Esophagus (tissue), 2 donors: ENCODE data around the gene NFS1. TPM values are rescaled to one million over a fixed set of nuclear protein-coding genes. Genes with fewer than 3 reads are reported as not detected.

Source experiments
- H3K27ac ChIP-seq, 2 donors: one replicate each; pipeline ENCODE4 v1.5.1; 2013; ENCODE audit warnings: low read depth in 2 of 2, mild to moderate bottlenecking in 2 of 2, inconsistent platforms in 1 of 2, low read length in 1 of 2, moderate library complexity in 1 of 2
- H3K27me3 ChIP-seq, 2 donors: one replicate each; pipeline ENCODE4 v1.6.1; 2013; ENCODE audit warnings: low read length in 2 of 2, control low read depth in 1 of 2, mild to moderate bottlenecking in 1 of 2; ENCODE audit not compliant: insufficient read depth in 2 of 2, control insufficient read depth in 1 of 2
- H3K36me3 ChIP-seq, 2 donors: one replicate each; pipeline ENCODE4 v1.6.1; 2013; ENCODE audit warnings: low read length in 1 of 2; ENCODE audit not compliant: control insufficient read depth in 2 of 2, insufficient read depth in 2 of 2
- H3K4me1 ChIP-seq, 2 donors: one replicate each; pipeline ENCODE4 v1.6.1; 2013; ENCODE audit warnings: low read length in 1 of 2; ENCODE audit not compliant: control insufficient read depth in 2 of 2, insufficient read depth in 2 of 2
- H3K4me3 ChIP-seq, 2 donors: one replicate each; pipeline ENCODE4 v1.5.1; 2013; ENCODE audit warnings: low read length in 2 of 2, mild to moderate bottlenecking in 2 of 2, low read depth in 1 of 2, moderate library complexity in 1 of 2
- H3K9me3 ChIP-seq, 2 donors: one replicate each; pipeline ENCODE4 v1.6.1; 2013; ENCODE audit warnings: mild to moderate bottlenecking in 2 of 2, low read depth in 1 of 2, low read length in 1 of 2, moderate library complexity in 1 of 2; ENCODE audit not compliant: control insufficient read depth in 2 of 2, insufficient read depth in 1 of 2
- whole genome bisulfite sequencing, 2 donors: extraction: QIAGEN DNeasy Blood & Tissue Kit; methylation state at CpG; one replicate each; pipeline ENCODE4 v1.1.7; 2013; 5-methylcytosine and 5-hydroxymethylcytosine counted together
- polyA plus RNA-seq, 2 donors: library from polyadenylated mRNA; stranded (reverse); fragments of 200-250 nt; gene quantifications; one replicate each; pipeline ENCODE4 v1.2.3, GENCODE V29; 2013
- donor health status: healthy with polysubstance abuse.
- donor health status: Bipolar disorder and iron deficiency.

Gene NFS1
- polyA plus RNA-seq, 2 donors = 18.2 to 23.4 TPM

DNA sequence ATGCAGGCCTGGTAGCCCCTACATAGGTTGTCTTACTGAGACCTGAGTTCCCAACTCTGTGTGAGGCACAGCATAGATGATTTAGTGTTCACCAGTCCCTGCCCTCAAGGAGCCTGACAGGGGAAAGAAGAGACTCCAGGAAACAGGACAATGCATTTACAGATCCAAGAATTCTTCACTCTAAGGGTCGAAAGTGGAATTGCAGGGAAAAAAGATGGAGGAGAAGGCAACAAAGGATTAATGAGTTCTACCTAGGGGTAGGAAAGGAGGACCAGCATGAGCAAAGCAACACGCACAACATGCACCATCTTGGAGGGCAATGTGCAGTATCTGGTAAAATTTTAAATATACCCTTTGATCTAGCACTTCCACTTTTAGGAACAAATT lies 77.6 kb downstream of the NFS1 start:
- H3K9me3 ChIP-seq = no peaks in the 10 kb centered on the region
- WGBS, 2 donors = 88 to 89% methylated on average over 2 of the region's 2 CpGs
- H3K36me3 ChIP-seq = peaks cover 0 to 11% of the 10 kb centered on the region in 2 donors

DNA sequence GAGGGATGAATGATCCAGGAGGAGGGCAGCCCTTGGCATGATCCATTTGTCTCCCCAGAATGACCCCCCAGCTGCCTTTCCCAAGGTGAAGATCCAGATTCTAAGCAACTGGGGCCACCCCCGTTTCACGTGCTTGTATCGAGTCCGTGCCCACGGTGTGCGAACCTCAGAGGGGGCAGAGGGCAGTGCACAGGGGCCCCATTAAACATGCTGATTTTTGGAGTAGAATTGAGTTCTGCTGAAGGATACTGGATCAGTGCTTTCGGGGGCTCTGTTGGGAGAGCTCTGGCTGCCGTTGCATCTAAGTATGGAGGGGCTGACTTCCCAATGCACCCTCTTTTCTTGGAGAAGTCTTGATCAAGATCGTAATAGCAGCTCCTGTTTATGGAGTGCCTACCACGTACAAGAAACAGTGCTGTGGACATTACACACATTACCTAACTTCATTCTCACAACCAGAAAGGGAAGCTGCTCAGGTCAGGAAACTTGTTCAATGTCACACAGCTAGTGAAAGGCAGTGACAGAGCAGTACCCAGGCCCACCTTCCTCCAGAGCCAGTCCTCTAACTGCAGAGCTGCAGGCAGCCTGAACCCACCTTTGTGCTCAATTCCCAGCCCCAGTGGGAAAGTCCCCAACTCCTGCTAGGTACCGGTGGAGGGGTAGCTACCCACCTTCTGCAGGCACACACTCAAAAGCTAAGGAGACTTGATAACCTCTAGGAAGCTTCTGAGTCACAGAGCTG lies 78.2 kb downstream of the NFS1 start:
- H3K9me3 ChIP-seq = no peaks in the 10 kb centered on the region
- no peak overlapping the region for H3K27ac ChIP-seq
- WGBS, 2 donors = 88 to 91% methylated on average over 11 of the region's 11 CpGs

More for the DNA sequence above, 77.6 kb downstream of the NFS1 start:
- no peak overlapping the region for H3K27ac ChIP-seq
- peaks cover 6 to 7% of the 10 kb centered on the region in 2 donors for H3K4me1 ChIP-seq
- H3K27me3 ChIP-seq = no peaks in the 10 kb centered on the region
- H3K4me3 ChIP-seq = no peak overlapping the region

DNA sequence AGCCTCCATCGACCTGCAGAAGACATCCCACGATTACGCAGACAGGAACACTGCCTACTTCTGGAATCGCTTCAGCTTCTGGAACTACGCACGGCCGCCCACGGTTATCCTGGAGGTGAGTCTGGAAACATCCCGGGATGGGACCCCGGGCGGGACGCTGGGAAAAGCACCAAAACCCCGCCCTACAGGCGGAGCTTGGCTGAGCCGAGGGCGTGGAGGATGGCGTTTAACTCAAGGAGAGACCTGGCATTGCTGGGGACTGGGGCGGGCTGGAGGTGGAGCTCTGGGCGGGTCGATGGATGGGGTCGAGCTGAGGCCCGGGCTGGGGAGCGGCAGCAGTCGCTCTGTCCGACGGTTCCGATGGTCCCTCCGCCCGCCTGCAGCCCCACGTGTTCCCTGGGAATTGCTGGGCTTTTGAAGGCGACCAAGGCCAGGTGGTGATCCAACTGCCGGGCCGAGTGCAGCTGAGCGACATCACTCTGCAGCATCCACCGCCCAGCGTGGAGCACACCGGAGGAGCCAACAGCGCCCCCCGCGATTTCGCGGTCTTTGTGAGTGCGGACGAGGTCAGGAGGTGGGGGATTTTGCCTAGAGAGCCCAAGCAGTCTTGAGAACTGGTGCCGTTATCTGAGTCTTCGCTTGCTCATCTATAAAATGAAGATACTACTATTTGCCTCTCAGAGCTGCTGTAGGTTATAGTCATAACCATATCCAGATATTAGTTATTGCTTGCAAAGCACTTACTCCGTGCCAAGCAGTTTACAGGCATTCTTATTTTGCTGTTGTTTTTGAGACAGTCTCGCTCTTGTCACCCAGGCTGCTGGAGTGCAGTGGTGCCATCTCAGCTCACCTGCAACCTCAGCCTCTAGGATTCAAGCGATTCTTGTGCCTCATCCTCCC lies 79.7 kb downstream of the NFS1 start:
- H3K4me3 ChIP-seq = peak overlapping the region; percentile 45 to 54
- H3K27ac ChIP-seq = peak overlapping the region; percentile 34 to 42
- H3K27me3 ChIP-seq = no peaks in the 10 kb centered on the region
- 5% methylated on average over 49 of the region's 49 CpGs for WGBS, 2 donors
- no peaks in the 10 kb centered on the region for H3K9me3 ChIP-seq
- peaks cover 7 to 9% of the 10 kb centered on the region in 2 donors for H3K4me1 ChIP-seq
- H3K36me3 ChIP-seq = peaks cover 0 to 3% of the 10 kb centered on the region in 2 donors

More for the DNA sequence above, 78.2 kb downstream of the NFS1 start:
- Histone ChIP-seq H3K4me1 (peaks cover 6 to 7% of the 10 kb centered on the region in 2 donors), H3K4me3 (no peak overlapping the region), H3K27me3 (no peaks in the 10 kb centered on the region), H3K36me3 (peaks cover 0 to 6% of the 10 kb centered on the region in 2 donors)

DNA sequence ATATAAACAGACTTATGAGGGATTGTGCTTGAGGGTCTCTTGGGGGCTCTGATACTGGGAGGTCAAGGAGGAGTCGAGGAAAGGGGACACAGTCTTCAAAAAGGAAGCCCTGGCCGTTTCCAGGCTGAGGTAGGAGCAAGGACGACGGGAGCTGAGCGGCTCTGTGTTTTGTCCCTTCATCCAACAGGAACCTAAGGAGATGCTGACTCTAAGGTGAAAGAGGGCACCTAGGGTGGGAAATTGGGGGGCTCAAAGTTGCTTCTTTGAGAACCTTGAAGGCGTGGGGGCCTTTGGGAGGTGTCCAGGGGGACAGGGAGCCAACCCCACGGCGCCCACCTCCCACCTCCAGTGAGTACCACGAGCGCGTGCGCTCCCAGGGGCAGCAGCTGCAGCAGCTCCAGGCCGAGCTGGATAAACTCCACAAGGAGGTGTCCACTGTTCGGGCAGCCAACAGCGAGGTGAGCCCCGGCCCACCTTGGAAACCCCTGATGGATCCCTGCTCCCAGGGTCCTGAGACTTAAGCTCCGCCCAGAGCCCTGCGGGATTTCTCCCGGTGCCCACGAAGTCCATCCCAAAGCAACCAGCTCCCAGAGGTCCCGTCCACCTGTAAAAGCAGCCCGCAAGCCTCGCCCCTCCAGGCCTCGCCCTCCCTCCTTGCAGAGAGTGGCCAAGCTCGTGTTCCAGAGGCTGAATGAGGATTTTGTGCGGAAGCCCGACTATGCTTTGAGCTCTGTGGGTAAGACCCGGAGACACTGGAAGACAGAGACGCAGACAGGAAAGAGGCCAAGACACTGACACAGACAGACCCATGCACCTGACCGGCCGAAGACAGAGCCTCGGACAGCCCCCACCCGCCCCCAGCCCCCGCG lies 80.7 kb downstream of the NFS1 start:
- peak overlapping the region; percentile 38 to 45 for H3K4me3 ChIP-seq
- no peaks in the 10 kb centered on the region for H3K27me3 ChIP-seq
- H3K27ac ChIP-seq = peak overlapping the region in 1 of 2 donors; percentile 18
- no peaks in the 10 kb centered on the region for H3K9me3 ChIP-seq
- peaks cover 7 to 9% of the 10 kb centered on the region in 2 donors for H3K4me1 ChIP-seq
- peaks cover 0 to 3% of the 10 kb centered on the region in 2 donors for H3K36me3 ChIP-seq
- WGBS, 2 donors = 7 to 8% methylated on average over 35 of the region's 35 CpGs

Other genes with a start within 250 kb of the NFS1 start
- 10 to 100 TPM in 1 of 2 donors, 1 to 10 TPM in 1; 6.8 to 20.7 TPM for gene CEP250, start 243.8 kb downstream of the NFS1 start, polyA plus RNA-seq
- not detected for gene C20orf173, start 169.7 kb downstream of the NFS1 start, polyA plus RNA-seq
- 100 to 1,000 TPM; 104 to 148 TPM for gene ERGIC3, start 157.3 kb downstream of the NFS1 start, polyA plus RNA-seq
- gene SPAG4, start 83.5 kb downstream of the NFS1 start, polyA plus RNA-seq = 1 to 10 TPM; 1.6 to 3.8 TPM
- 100 to 1,000 TPM in 1 of 2 donors, 10 to 100 TPM in 1; 88.9 to 119 TPM for gene CPNE1, start 34.5 kb downstream of the NFS1 start, polyA plus RNA-seq
- gene RBM12, start 34.5 kb downstream of the NFS1 start, polyA plus RNA-seq = 10 to 100 TPM in 1 of 2 donors, 1 to 10 TPM in 1; 9.4 to 15.3 TPM
- 100 to 1,000 TPM; 335 to 517 TPM for gene ROMO1, start 53 bp upstream of the NFS1 start, polyA plus RNA-seq
- gene RBM39, start 42.9 kb upstream of the NFS1 start, polyA plus RNA-seq = 100 to 1,000 TPM; 164 to 335 TPM
- gene PHF20, start 72.7 kb upstream of the NFS1 start, polyA plus RNA-seq = 10 to 100 TPM; 13.0 to 15.8 TPM